ENCODE results near the gene TNKS2. TPM values are rescaled to one million over a fixed set of nuclear protein-coding genes. Genes with fewer than 3 reads are reported as not detected.

Gene TNKS2
- total RNA-seq, 1 experiment from 2014 or later, result 46.2 TPM

GRCh38 chr10:91816981-91817380 lies 18.8 kb downstream of the TNKS2 start:
- peaks cover 52% of the 10 kb centered on the region for H3K36me3 ChIP-seq (ENCODE audit: control insufficient read depth, insufficient read depth, low read length)
- H3K27ac ChIP-seq (ENCODE audit: low read length), result no peak overlapping the region
- TF ChIP-seq TCF7L2 (IDR thresholded peaks at IDR 0.05; ENCODE audit: low read depth, low read length), result no peak
- TF ChIP-seq POLR2AphosphoS5 (IDR thresholded peaks at IDR 0.05; ENCODE audit: low read depth, low read length), result no peak
- TF ChIP-seq REST (IDR thresholded peaks at IDR 0.05; ENCODE audit: insufficient read depth in 1 of 2, low read depth in 2 of 2, low read length in 1 of 2), result no peak
- H3K4me3 ChIP-seq (ENCODE audit: low read depth in 2 of 2, low read length in 2 of 2), result no peak overlapping the region
- intact Hi-C loops (cut with micrococcal nuclease; ENCODE audit: unreplicated experiment) (no loop called here), in situ Hi-C loops (cut with HindIII; ENCODE audit: low pct_unique_long_range_greater_than_20kb, low sequenced_read_pairs) (no loop called here)
- H3K27me3 ChIP-seq (ENCODE audit: control insufficient read depth, insufficient read depth, low read length), result no peaks in the 10 kb centered on the region
- POLR2A ChIA-PET, result no interaction called here
- no peak for ATAC-seq
- no peaks in the 10 kb centered on the region for H3K4me1 ChIP-seq (ENCODE audit: control insufficient read depth, insufficient read depth, low read length)
- BruUV-seq (replicated peaks), result no TSS peak
- DNase-seq (ENCODE audit: low read depth, low spot score), result no peak
- CTCF ChIA-PET, result no interaction called here
- no peaks in the 10 kb centered on the region for H3K9me3 ChIP-seq (ENCODE audit: control insufficient read depth, insufficient read depth, low read depth, low read length)

- DNase-seq (ENCODE audit: low read depth, low spot score), result no peak
- H3K36me3 ChIP-seq (ENCODE audit: control insufficient read depth, insufficient read depth, low read length), result peaks cover 53% of the 10 kb centered on the region
- H3K4me3 ChIP-seq (ENCODE audit: low read depth in 2 of 2, low read length in 2 of 2), result no peak overlapping the region
- no peak for ATAC-seq
- BruUV-seq (replicated peaks), result no TSS peak
- no peaks in the 10 kb centered on the region for H3K4me1 ChIP-seq (ENCODE audit: control insufficient read depth, insufficient read depth, low read length)
- CTCF ChIA-PET, result no interaction called here
- in situ Hi-C loops (cut with HindIII; ENCODE audit: low pct_unique_long_range_greater_than_20kb, low sequenced_read_pairs), result no loop called here
- no peaks in the 10 kb centered on the region for H3K27me3 ChIP-seq (ENCODE audit: control insufficient read depth, insufficient read depth, low read length)
- no peak for TF ChIP-seq TCF7L2 (IDR thresholded peaks at IDR 0.05; ENCODE audit: low read depth, low read length)
- TF ChIP-seq REST (IDR thresholded peaks at IDR 0.05; ENCODE audit: insufficient read depth in 1 of 2, low read depth in 2 of 2, low read length in 1 of 2), result no peak
- TF ChIP-seq CTCF (IDR thresholded peaks at IDR 0.05), result no peak
- TF ChIP-seq SIN3A (IDR thresholded peaks at IDR 0.05; ENCODE audit: borderline replicate concordance, insufficient read depth, low read depth, low read length), result no peak
- no peak for TF ChIP-seq POLR2AphosphoS5 (IDR thresholded peaks at IDR 0.05; ENCODE audit: low read depth, low read length)
- intact Hi-C loops (cut with micrococcal nuclease; ENCODE audit: unreplicated experiment), result no loop called here
- no peak overlapping the region for H3K27ac ChIP-seq (ENCODE audit: low read length)
- no peaks in the 10 kb centered on the region for H3K9me3 ChIP-seq (ENCODE audit: control insufficient read depth, insufficient read depth, low read depth, low read length)
- POLR2A ChIA-PET, result no interaction called here
These were observed 21.9 kb downstream of the TNKS2 start for GRCh38 chr10:91820144-91820543.

Data from Panc1 (cell line).